K562 (cell line): ENCODE data around the gene SLC36A1. TPM values are rescaled to one million over a fixed set of nuclear protein-coding genes. Genes with fewer than 3 reads are reported as not detected.
A peak's percentile ranks its signal among the peaks of the same experiment; 100 is the strongest.

Experiments used
- ARID1B ChIP-seq: fragments of 450-650 bp; IDR thresholded peaks from 2 replicates; pipeline ENCODE4 v1.6.1; 2016; ENCODE audit warnings: antibody characterized with exemption, mild to moderate bottlenecking, inconsistent platforms
- CTBP1 ChIP-seq: fragments of 450-650 bp; IDR thresholded peaks from 2 replicates; pipeline ENCODE4 v1.6.1; 2016; ENCODE audit warnings: borderline replicate concordance
- CTCF ChIP-seq, 3 experiments: IDR thresholded peaks in 2 of 3; conservative IDR thresholded peaks in 1 of 3; 2 replicates each; pipeline ENCODE4 v1.5.1; 2011 to 2012; ENCODE audit warnings: low read length in 3 of 3, mild to moderate bottlenecking in 3 of 3, control low read depth in 2 of 3, improper control_type of control experiment in 1 of 3, inconsistent platforms in 1 of 3, low read depth in 1 of 3, mixed read lengths in 1 of 3, moderate library complexity in 1 of 3; ENCODE audit not compliant: insufficient read depth in 2 of 3
- ESRRB ChIP-seq: fragments of 250-450 bp; sonication (Bioruptor Pico); IDR thresholded peaks from 2 replicates; pipeline ENCODE4 v1.5.0; 2020; ENCODE audit warnings: mild to moderate bottlenecking, moderate library complexity, borderline replicate concordance
- ETS1 ChIP-seq: conservative IDR thresholded peaks from 2 replicates; pipeline ENCODE4 v1.6.1; 2011; ENCODE audit warnings: low read depth, mild to moderate bottlenecking, low read length; ENCODE audit not compliant: control insufficient read depth
- GTF2B ChIP-seq: IDR thresholded peaks from 2 replicates; pipeline ENCODE4 v1.6.1; 2011; ENCODE audit not compliant: insufficient read length; ENCODE audit errors: extremely low read depth
- IRF9 ChIP-seq: fragments of 450-650 bp; IDR thresholded peaks from 2 replicates; pipeline ENCODE4 v1.6.1; 2016; ENCODE audit warnings: missing biosample characterization, missing genetic modification characterization
- NFYB ChIP-seq: IDR thresholded peaks from 2 replicates; pipeline ENCODE4 v1.6.1; 2011; ENCODE audit warnings: mild to moderate bottlenecking, moderate library complexity; ENCODE audit not compliant: insufficient read length; ENCODE audit errors: extremely low read depth
- PCBP1 ChIP-seq: fragments of 200-400 bp; formaldehyde crosslinking; IDR thresholded peaks from 2 replicates; pipeline ENCODE4 v1.6.1; 2018; ENCODE audit warnings: mild to moderate bottlenecking, low read depth, low read length; ENCODE audit not compliant: poor library complexity, severe bottlenecking
- PHF20 ChIP-seq: fragments of 450-650 bp; IDR thresholded peaks from 2 replicates; pipeline ENCODE4 v1.6.1; 2018; ENCODE audit not compliant: partially characterized antibody
- RREB1 ChIP-seq: fragments of 250-450 bp; sonication (Bioruptor Pico); IDR thresholded peaks from 2 replicates; pipeline ENCODE4 v1.4.0; 2020
- SAP30 ChIP-seq: fragments of 200-600 bp; sonication (generic); IDR thresholded peaks from 2 replicates; pipeline ENCODE4 v1.6.1; 2012; ENCODE audit warnings: borderline replicate concordance, low read depth, mild to moderate bottlenecking, moderate library complexity, low read length, control low read depth, inconsistent platforms; ENCODE audit not compliant: insufficient read depth, poor library complexity, severe bottlenecking
- SMAD1 ChIP-seq: fragments of 150-350 bp; IDR thresholded peaks from 2 replicates; pipeline ENCODE4 v1.6.1; 2014; ENCODE audit warnings: low read length, low read depth; ENCODE audit not compliant: partially characterized antibody
- SMARCE1 ChIP-seq: fragments of 450-650 bp; IDR thresholded peaks from 2 replicates; pipeline ENCODE4 v1.7.1; 2016; ENCODE audit warnings: mild to moderate bottlenecking
- XRCC3 ChIP-seq: fragments of 450-650 bp; IDR thresholded peaks from 2 replicates; pipeline ENCODE4 v1.6.1; 2017; ENCODE audit warnings: mild to moderate bottlenecking, moderate library complexity
- ZFP1 ChIP-seq: fragments of 450-650 bp; formaldehyde crosslinking; IDR thresholded peaks from 2 replicates; pipeline ENCODE4 v1.4.0; 2020; ENCODE audit warnings: mild to moderate bottlenecking, mixed read lengths
- ZNF133 ChIP-seq: fragments of 250-450 bp; sonication (Bioruptor Pico); IDR thresholded peaks from 2 replicates; pipeline ENCODE4 v1.4.0; 2020; ENCODE audit warnings: mild to moderate bottlenecking
- ZNF780A ChIP-seq: fragments of 250-450 bp; sonication (Bioruptor Pico); IDR thresholded peaks from 2 replicates; pipeline ENCODE4 v1.5.0; 2021; ENCODE audit warnings: mild to moderate bottlenecking
- ZSCAN29 ChIP-seq: fragments of 450-650 bp; IDR thresholded peaks from 2 replicates; pipeline ENCODE4 v1.6.1; 2017
- polyA plus RNA-seq, 8 experiments: library from polyadenylated mRNA; depleted of rRNA in 4 of 8; stranded (reverse) in 5 of 8; unstranded in 3 of 8; fragments of >200 nt; fragmentation: Nextera tagmentation in 2 of 8; fragmentation: Illumina TruSeq in 1 of 8; extraction: Ambion mirVana in 2 of 8; extraction: Trizol in 1 of 8; gene quantifications; 2 replicates each; pipeline versions ENCODE4 v1.2.1 to v1.2.3, GENCODE V29; 2011 to 2014; ENCODE audit warnings: inconsistent platforms in 1 of 8, missing spikeins in 1 of 8
- total RNA-seq, 7 experiments: library from RNA; depleted of rRNA in 6 of 7; stranded (reverse); fragments of >200 nt in 6 of 7; fragmentation: Illumina TruSeq in 2 of 7; extraction: Trizol in 2 of 7; gene quantifications; 2 replicates each; pipeline versions ENCODE4 v1.2.1 to v1.2.3, GENCODE V29; 2011 to 2021; ENCODE audit warnings: low replicate concordance in 1 of 7

Gene SLC36A1
- total and polyA plus RNA-seq, 9 of the 15 experiments (the other 6 are each of a cell fraction or from before 2014, with no cell fraction given) = 1.6 to 8.4 (median 4.6) TPM

GRCh38 chr5:151523335-151523734 is 75.9 kb downstream of the SLC36A1 start (continued):
- TF ChIP-seq RREB1 (CRISPR knock-in tag) = no peak
- TF ChIP-seq ARID1B = no peak
- no peak for TF ChIP-seq SMAD1
- peak; percentile 71 to 83 (median 79) for TF ChIP-seq CTCF (IDR thresholded peaks at IDR 0.05 in 2 of 3, conservative IDR thresholded peaks at IDR 0.05 in 1 of 3; ENCODE audit: insufficient read depth in 2 of 3, low read depth in 1 of 3, low read length in 3 of 3)
- TF ChIP-seq CTBP1 = peak; percentile 37; the same call in 1 of the 2 replicates
- no peak for TF ChIP-seq PCBP1
- no peak for TF ChIP-seq NFYB
- no peak for TF ChIP-seq ZNF133
- TF ChIP-seq ESRRB (CRISPR knock-in tag) = no peak
- no peak for TF ChIP-seq PHF20
- no peak for TF ChIP-seq GTF2B
- TF ChIP-seq SAP30 = no peak
- no peak for TF ChIP-seq ZFP1
- TF ChIP-seq ETS1 = no peak
- no peak for TF ChIP-seq SMARCE1
- TF ChIP-seq XRCC3 = no peak
- TF ChIP-seq ZSCAN29 = no peak
- TF ChIP-seq IRF9 (tag) = no peak
- no peak for TF ChIP-seq ZNF780A (CRISPR knock-in tag)
